ENCODE measurements around the gene TBCD.

The TBCD gene

DNA sequence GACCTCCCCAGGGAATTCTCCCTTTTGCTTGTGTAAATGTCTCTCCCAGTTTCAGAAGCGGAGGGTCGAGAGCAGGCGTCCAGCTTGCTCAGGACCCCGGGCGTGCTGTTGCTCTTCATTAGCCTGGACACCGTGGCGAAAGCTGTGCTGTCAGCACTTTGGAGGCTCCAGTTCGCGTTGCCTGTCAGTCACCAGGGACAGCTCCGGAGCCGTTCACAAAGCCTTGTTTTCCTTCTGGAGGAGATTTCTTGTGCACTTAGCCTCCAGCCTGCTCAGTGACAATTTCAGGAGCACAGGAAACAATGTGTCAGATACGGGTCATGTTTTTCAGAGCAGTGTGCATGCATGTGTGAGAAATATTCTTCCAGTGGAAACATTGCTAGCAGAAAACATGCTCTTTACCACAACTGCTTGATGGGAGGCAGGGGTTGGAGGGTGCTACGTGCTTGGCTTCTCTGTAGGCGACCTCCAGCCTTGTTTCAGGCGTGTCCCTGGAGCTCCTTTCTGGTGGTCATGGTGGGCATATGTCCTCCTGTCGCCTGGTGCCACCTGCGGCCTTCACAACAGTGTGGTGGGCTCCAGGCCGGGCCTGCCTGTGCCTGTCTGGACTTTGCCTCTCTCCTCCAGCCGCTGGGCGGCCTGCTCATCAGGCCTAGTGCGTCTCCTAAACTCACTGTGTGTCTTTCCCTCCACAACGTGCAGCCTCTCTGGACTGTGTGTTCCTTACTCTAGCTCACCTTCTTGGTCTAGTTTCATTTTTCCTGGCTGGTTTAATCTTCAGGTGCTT, 59.0 kb downstream of the TBCD start:
- no peak for DNase-seq (ENCODE audit: low read depth in 3 of 3)

DNA sequence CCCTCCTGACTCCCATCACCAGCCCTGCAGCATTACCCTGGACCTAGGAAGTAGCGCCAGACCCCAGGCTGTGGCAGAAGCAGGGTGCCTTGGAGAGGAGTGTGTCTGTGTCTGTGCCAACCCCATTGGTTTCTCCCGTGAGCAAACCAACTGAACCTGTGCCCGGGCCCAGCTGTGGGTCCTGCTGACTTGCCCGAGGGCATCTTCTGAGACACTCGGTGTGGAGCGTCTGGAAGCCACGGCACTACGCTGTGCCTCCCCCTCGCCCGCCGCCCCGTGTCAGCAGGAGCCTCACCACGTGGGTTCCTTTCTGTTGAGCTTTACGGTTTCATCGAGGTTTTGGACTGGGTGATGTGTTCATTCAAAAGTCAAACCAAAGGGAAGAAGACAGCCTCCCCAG, 60.2 kb downstream of the TBCD start:
- DNase-seq (ENCODE audit: low read depth in 3 of 3), result no peak

- DNase-seq (ENCODE audit: low read depth in 3 of 3), result no peak
These were observed 60.7 kb downstream of the TBCD start for GRCh38 chr17:82812601-82813000.

DNA sequence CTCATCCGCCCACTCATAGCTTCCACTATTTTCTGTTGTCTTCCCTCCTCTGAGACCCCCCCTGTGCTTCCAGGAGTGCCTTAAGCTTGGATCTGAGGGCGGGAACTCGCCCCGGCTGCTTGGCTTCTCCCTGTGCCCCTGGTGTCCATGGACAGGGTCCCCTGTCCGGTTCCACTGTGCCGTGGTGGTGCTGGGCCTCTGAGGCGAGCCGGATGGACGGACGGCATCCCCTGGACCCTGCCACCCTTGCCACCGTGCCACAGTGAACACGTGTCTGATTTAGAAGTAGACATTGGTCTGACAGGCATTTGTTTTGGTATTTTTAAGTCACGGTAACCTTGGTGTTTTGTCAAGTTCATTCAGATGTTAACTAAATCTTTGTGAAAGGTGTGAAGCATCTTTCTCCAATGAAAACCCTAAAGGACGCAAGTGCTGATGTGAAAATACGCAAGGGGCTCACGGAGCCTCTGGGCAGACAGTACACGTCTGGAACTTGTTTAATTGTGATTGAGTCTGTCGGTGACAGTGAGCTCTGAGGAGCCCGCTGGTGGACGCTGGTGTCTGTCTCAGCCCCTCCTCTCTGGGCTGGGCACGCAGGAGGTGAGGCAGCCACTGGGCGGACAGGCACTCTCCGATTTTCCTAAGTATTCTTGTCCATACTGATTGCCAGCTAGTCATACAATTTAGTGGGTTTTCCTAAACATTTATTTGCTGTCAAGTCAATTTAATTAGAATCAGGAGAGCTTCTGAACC, 61.6 kb downstream of the TBCD start:
- no peak for DNase-seq (ENCODE audit: low read depth in 3 of 3)

DNA sequence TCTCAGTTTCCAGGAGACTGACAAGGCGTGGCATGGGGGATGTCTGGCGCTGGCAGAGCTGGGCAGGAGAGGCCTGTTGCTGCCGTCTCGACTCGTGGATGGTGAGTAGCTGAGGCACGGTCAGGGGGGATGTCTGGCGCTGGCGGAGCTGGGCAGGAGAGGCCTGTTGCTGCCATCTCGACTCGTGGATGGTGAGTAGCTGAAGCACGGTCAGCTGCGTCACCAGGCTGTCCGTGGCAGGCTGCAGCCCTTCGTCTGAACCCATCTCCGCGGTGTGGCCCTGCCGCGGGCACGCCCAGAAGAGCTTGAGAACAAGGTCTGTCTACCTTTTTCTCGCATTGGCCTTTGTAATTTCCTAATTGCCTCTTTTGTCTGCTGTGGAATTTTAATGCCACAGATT, 63.0 kb downstream of the TBCD start:
- DNase-seq (ENCODE audit: low read depth in 3 of 3), result no peak

GRCh38 chr17:82815354-82815753, 63.5 kb downstream of the TBCD start:
- no peak for DNase-seq (ENCODE audit: low read depth in 3 of 3)

GRCh38 chr17:82815790-82816305, 64.0 kb downstream of the TBCD start:
- no peak for DNase-seq (ENCODE audit: low read depth in 3 of 3)

DNA sequence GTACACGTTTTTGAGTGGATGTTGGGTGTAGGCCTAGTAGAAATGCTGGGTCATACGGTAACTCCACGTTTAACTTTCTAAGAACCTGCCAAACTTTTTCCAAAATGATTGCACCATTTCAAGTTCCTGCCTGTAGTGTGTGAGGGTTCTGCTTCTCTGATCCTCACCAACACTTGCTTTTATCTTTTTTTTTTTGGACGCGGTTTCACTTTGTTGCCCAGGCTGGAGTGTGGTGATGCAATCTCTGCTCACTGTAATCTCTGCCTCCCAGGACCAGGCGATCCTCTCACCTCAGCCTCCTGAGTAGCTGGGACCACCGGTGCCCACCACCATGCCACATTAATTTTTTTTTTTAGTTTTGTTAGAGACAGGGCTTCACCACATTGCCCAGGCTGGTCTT, 64.5 kb downstream of the TBCD start:
- no peak for DNase-seq (ENCODE audit: low read depth in 3 of 3)

DNA sequence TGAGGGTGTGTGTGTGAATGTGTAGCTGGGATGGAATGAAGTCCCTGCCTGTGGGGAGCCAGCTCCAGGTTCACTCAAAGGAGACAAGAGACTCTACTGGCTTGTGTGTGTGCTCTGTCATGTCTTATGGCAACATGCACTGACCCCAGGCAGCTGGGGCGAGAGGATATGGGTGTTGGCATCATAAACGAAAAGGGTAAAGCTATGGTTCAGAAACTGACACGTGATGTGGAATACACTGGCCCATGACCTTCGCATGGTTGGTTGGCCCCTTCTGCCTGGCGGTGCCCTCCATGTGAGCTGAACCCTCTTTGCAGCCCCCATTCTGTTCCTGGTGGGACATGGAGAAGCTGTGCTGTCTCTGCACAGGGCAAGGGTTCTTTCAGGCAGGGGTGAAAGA, 66.1 kb downstream of the TBCD start:
- no peak for DNase-seq (ENCODE audit: low read depth in 3 of 3)

GRCh38 chr17:82820278-82821251, 68.7 kb downstream of the TBCD start:
- no peak for DNase-seq (ENCODE audit: low read depth in 3 of 3)

DNA sequence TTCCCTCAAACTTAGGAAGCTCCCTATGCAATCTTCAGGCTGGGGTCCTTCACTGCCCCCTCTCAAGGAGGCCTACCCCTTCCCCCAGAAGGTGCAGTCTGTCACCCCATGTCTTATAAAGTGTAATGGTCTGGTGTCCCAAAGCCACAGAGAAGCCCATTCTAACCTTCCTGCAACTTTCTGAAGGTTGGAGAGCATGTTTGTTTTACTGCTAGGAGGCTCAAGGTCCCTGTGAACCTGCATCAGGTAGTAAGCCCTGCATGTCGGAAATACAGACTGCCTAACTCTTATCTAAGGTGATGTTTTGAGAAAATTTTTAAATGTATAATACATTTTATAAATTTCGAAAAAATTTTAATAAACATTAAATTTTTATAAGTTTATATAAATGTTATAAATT, 69.7 kb downstream of the TBCD start:
- no peak for DNase-seq (ENCODE audit: low read depth in 3 of 3)

DNA sequence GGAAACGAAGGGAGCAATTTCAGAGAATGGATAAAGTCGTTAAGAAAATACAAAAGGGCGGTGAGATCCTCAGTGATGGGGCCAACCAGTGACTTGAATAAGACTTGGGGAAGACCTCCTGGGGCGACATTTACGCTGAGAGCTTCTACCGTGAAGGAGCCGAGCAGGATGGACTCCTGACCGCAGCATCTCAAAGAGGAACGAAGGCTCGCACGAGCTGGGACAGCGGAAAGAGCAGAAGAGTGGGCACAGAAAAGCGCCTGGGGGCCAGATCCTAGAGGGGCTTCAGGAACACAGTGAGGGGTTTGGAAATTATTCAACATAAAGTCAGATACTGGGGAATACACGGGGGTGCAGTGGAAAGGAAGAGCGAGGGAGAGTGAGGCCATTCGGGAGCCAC, 70.4 kb downstream of the TBCD start:
- DNase-seq (ENCODE audit: low read depth in 3 of 3), result no peak

DNA sequence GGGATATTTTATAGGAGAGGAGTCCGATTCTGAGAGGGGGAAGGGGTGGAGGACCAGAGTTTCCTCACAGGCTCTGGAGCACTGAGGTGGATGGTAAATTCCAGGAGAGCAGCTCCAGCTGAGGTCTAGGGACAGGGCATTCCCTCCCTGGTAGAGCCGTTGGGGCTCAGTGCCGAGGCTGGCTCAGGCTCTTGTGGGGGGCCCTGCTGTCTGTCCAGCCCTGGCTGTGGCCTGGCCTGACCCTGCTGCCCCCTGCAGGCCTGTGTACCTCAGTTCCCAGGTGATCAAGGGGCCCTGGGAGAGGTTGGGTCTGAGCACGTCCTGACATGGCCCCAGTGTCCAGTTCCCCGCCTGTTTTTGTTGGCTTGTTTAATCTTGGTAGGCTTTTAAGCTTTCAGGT, 71.1 kb downstream of the TBCD start:
- no peak for DNase-seq (ENCODE audit: low read depth in 3 of 3)

GRCh38 chr17:82825540-82826124, 73.8 kb downstream of the TBCD start:
- DNase-seq (ENCODE audit: low read depth in 3 of 3), result no peak

DNA sequence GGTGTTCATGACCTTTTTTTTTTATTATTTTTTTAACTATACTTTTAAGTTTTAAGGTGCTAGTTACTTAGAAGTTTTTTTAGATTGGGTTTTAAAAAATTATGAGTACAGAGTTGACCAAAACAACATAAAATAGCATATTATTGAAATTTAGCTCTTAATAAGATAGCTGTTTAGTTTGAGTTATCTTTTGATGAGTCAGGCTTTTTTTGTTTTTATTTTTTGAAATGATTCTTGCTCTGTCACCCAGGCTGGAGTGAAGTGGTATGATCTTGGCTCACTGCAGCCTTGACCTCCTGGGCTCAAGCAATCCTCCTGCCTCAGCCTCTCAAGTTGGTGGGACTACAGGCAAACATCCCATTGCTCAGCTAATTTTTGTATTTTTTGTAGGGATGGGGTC, 74.3 kb downstream of the TBCD start:
- no peak for DNase-seq (ENCODE audit: low read depth in 3 of 3)

DNA sequence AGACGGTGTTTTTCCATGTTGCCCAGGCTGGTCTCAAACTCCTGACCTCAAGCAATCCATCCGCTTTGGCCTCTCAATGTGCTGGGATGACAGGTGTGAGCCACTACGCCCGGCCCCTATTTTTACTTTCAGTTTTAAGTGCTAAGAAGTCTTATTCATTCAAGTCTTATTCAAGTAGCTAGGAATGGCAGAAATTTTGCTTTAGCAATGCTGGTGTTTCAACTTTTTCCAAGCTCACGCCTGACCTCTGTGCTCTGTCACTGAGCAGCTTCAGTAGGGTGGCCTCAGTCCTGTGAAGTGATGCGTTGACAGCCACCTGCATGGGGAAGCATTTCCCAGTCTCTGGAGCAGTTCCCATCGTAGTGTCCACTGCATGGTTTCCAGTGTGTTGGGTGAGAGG, 75.1 kb downstream of the TBCD start:
- DNase-seq (ENCODE audit: low read depth in 3 of 3), result no peak

- no peak for DNase-seq (ENCODE audit: low read depth in 3 of 3)
These were observed 77.1 kb downstream of the TBCD start for GRCh38 chr17:82828875-82829487.

DNA sequence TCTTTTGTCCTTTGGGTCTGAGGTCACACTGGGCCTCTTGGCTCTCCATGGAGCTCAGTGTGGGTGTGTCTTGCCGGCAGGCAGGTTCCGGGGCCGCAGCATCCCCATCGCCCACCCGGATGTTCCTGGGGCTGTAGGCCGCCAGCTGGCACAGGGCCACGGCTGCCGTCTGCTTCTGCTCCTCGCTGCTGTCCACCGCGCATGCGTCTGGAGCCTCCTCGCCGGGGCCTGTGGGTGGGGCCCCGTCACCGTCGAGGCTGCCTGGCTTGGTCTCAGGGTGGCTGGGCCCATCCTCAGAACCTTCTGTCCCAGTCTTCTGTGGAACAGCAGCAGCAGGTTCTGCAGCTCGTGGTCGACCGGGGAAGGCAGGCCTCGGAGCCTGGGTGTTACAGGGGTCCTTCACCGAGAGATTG, 78.4 kb downstream of the TBCD start:
- no peak for DNase-seq (ENCODE audit: low read depth in 3 of 3)

DNA sequence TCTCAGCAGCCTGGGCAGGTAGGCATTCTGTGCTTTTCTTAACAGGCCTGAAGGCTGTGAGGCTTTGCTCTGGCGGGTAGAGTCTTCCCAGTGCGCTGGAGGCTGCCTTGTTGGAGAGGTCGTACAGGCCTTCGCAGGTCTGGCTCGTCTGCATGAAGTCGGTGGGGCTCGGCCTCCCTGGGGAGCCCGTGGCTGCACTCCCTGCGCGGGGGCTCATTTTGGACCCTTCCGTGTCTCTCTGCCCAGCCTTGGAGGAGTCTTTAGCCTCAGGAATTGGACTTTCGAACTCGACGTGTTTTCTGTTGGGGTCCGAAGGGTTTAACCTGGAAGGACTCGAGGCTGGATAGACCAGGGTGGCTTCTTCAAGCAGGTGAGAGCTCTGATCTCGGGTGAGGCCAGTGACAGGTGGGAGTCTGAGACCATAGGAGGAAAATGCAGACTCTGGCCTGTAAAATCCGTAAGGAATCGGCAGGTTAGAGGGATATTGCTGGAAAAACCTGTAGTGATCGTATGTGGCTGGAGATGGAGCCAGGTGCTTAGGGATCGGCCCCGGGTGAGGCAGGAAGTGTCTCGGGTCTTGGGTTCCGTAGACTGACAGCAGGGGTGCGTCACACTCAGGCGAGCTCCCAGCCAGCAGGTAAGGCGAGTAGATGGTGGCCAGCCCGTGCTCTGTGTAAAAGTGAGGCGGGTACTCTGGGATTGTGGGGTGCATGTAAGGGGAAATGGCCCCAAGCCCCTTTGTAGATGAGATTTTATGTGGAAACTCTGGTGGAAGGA, 79.4 kb downstream of the TBCD start:
- no peak for DNase-seq (ENCODE audit: low read depth in 3 of 3)

- DNase-seq (ENCODE audit: low read depth in 3 of 3), result no peak
These were observed 79.9 kb downstream of the TBCD start for GRCh38 chr17:82831818-82832200.

All from stimulated activated CD4-positive, alpha-beta T cell treated with anti-CD3 and anti-CD28 coated beads, TNF-alpha, amount 100 ng/mL, for 48 hours (primary cell).